Left ventricle myocardium inferior (tissue), 1 donor: ENCODE results near the gene CCDC183. TPM values are rescaled to one million over a fixed set of nuclear protein-coding genes. Genes with fewer than 3 reads are reported as not detected.
"Not testable (repeated sequence)": the region's sequence is repeated elsewhere in the genome, so short reads cannot be mapped to it uniquely, and the experiment has no call there.

Experiments used
- DNase-seq: peaks from one replicate; pipeline ENCODE4 v3.0.0-alpha.2; 2020
- H3K27ac ChIP-seq: fragments of 200-600 bp; replicated peaks from 2 replicates; pipeline ENCODE4 v1.8.0; 2021
- H3K27me3 ChIP-seq: fragments of 200-600 bp; 2 replicates; pipeline ENCODE4 v1.8.0; 2021; ENCODE audit warnings: low read depth
- H3K36me3 ChIP-seq: fragments of 200-600 bp; 2 replicates; pipeline ENCODE4 v1.8.0; 2021
- H3K4me1 ChIP-seq: fragments of 200-600 bp; 2 replicates; pipeline ENCODE4 v1.8.0; 2021
- H3K4me3 ChIP-seq: fragments of 200-600 bp; 2 replicates; pipeline ENCODE4 v1.8.0; 2021; ENCODE audit warnings: mild to moderate bottlenecking, moderate library complexity
- H3K9me3 ChIP-seq: fragments of 200-600 bp; replicated peaks from 2 replicates; pipeline ENCODE4 v1.8.0; 2021
- intact Hi-C: fragments of 100-400 bp; cut with micrococcal nuclease; formaldehyde crosslinking; loops from one replicate; pipeline ENCODE4 v1.11.0; 2022
- total RNA-seq: library from RNA; stranded (reverse); fragmentation: NEBNext Ultra II Directional; extraction: Animal tissue kit (Norgen Biotek cat#: 25700); gene quantifications from one replicate; pipeline ENCODE4 v1.2.1, GENCODE V29; 2021
- TF ChIP-seq, protein P1 (sequence below): fragments of 200-600 bp; IDR thresholded peaks from 2 replicates; pipeline ENCODE4 v1.8.0; 2021; ENCODE audit warnings: antibody characterized with exemption, mild to moderate bottlenecking, borderline replicate concordance
- donor health status: DM: no; HTN: yes; CAD: no; lungs with severe emphysema.

CCDC183 gene
- total RNA-seq, 1 donor from 2014 or later = 2.1 TPM

DNA sequence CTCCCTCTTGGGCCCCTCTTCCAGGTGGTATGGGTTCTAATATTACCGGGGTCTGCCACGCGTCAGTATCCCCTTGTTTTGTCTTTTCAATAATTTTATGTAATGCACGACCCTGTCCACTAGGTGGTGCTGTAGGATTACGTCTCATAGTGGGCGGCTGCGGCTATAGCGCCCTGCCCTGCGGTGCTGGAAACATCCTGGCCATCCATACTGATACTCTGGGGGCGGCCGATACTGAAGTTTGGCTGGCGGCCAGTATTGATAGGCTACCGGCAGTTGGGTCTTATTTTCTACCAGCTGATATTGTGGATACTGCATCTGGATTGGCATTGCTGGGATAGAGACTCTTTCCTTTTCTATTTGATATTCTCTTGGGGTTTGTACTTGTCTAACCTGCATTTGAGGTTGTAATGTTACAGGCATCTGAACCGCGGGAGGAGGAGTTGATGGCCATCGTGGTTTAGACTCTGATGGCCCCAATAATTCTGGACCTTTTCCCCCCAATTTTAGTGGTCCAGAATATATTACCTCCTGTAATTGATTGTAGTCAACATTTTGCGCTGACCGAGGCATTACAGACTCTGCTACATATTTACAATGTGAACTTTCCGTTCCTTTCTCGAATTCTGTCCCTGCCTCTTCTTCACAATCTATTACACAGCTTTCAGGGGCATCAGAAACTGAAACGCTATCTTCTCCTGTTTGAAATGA, 8.3 kb upstream of the CCDC183 start:
- TF ChIP-seq, protein P1, sequence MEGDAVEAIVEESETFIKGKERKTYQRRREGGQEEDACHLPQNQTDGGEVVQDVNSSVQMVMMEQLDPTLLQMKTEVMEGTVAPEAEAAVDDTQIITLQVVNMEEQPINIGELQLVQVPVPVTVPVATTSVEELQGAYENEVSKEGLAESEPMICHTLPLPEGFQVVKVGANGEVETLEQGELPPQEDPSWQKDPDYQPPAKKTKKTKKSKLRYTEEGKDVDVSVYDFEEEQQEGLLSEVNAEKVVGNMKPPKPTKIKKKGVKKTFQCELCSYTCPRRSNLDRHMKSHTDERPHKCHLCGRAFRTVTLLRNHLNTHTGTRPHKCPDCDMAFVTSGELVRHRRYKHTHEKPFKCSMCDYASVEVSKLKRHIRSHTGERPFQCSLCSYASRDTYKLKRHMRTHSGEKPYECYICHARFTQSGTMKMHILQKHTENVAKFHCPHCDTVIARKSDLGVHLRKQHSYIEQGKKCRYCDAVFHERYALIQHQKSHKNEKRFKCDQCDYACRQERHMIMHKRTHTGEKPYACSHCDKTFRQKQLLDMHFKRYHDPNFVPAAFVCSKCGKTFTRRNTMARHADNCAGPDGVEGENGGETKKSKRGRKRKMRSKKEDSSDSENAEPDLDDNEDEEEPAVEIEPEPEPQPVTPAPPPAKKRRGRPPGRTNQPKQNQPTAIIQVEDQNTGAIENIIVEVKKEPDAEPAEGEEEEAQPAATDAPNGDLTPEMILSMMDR = peak; percentile 90
- Histone ChIP-seq H3K27me3 (no peaks in the 10 kb centered on the region), H3K4me3 (peak overlapping the region; percentile 2), H3K4me1 (peaks cover 32% of the 10 kb centered on the region), H3K27ac (peak overlapping the region; percentile 34), H3K36me3 (peaks cover 6% of the 10 kb centered on the region), H3K9me3 (no peaks in the 10 kb centered on the region)
- DNase-seq = peak; percentile 56
- intact Hi-C loops = loop anchor here (5.0 kb wide), 1 partner anchor 249 kb away; no protein-coding TSS in a partner anchor

DNA sequence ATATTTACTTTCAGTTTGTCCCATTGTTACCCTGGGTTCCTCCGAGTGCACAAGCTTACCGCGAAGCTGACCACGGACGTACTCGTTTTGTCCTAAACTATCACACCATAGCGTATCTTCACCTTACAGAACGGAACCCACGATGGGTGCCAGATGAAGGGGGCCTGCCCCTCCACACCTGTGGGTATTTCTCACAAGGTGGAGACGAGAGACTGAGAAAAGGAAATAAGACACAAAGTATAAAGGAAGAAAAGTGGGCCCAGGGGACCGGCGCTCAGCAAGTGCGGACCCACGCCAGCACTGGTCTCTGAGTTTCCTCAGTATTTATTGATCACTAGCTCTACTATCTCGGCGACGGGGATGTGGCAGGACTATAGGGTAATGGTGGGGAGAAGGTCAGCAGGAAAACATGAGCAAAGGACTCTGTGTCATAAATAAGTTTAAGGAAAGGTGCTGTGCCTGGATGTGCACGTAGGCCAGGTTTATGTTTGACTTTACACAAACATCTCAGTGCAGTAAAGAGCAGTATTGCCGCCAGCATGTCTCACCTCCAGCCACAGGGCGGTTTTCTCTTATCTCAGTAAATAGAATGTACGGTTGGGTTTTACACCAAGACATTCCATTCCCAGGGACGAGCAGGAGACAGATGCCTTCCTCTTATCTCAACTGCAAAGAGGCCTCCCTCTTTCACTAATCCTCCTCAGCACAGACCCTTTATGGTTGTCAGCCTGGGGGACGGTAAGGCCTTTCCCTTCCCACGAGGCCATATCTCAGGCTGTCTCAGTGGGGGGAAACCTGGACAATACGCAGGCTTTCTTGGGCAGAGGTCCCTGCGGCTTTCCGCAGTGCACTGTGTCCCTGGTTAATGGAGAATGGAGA, 7.3 kb upstream of the CCDC183 start:
- H3K4me1 ChIP-seq = peaks cover 42% of the 10 kb centered on the region
- H3K4me3 ChIP-seq, DNase-seq, H3K9me3 ChIP-seq, H3K27me3 ChIP-seq: not testable (repeated sequence)
- intact Hi-C loops = loop anchor here (5.0 kb wide), 1 partner anchor 248 kb away; no protein-coding TSS in a partner anchor
- H3K27ac ChIP-seq = peak overlapping the region; percentile 34
- H3K36me3 ChIP-seq = peaks cover 11% of the 10 kb centered on the region

DNA sequence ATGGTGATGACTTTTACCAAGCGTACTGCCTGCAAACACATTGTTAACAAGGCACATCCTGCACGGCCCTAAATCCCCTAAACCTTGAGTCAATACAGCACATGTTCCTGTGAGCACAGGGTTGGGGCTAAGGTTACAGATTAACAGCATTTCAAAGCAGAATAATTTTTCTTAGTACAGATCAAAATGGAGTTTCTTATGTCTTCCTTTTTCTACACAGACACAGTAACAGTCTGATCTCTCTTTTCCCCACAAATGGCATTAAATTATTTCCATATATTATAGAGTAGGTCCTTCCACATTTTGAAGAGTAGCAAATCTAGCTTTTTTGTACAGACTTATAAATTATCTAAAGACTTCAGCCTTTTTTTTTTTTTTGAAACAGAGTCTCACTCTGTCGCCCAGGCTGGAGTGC, 6.6 kb upstream of the CCDC183 start:
- intact Hi-C loops = loop anchor here (5.0 kb wide), 1 partner anchor 248 kb away; no protein-coding TSS in a partner anchor
- H3K27me3 ChIP-seq = no peaks in the 10 kb centered on the region
- H3K9me3 ChIP-seq = no peaks in the 10 kb centered on the region
- no peak for DNase-seq
- TF ChIP-seq, protein P1 = no peak
- no peak overlapping the region for H3K4me3 ChIP-seq
- peak overlapping the region; percentile 99 for H3K27ac ChIP-seq
- H3K36me3 ChIP-seq = peaks cover 11% of the 10 kb centered on the region
- H3K4me1 ChIP-seq = peaks cover 48% of the 10 kb centered on the region

DNA sequence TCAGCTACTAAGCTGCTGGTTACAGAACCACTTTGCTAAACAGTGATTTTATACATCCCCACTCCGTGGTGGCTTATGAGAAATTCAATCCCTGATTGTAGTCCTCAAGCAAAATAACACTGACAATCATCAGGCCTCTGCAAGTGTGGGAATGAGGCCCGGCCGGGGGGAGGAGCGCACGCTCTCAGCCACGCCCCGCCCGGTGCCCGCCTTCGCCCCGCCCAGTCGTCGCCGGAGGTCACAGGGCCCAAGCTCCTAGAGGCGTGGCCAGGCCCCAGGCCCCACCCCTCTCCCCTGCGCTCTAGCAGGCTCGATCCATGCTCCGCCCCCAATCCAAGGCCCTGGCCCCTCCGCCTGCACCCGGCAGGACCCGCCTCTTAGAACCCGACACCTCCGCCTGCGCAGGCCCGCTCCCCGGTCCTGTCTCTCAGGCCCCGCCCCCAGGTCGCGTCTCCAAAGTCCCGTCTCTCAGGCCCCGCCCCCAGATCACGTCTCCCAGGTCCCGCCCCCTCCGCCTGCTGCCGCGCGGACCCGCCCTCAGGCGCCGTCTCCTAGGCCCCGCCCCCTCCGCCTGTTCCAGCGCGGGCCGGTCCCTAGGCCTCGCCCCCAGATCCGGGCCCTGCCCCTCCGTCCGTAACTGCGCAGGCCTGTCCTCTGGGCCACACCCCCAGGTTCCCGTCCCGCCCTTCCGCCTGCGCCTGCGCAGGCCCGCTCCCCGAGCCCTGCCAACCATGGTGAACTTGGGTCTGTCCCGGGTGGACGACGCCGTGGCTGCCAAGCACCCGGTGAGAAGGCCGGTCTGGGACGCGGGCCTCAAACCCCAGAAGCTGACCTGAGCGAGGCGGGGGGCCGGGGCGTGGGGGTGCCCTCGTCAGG, 5.3 kb upstream of the CCDC183 start, which contains the start of gene TMEM141:
TMEM141 (plus strand) TSS at position 705 of the 876 bp plus-strand sequence; CDS start at position 732, 27 bp downstream.
- Histone ChIP-seq H3K4me3 (peak within 1 kb of the TSS; percentile 90), H3K9me3 (no peaks in the 10 kb centered on the region), H3K36me3 (peaks cover 11% of the 10 kb centered on the region), H3K27ac (peak within 1 kb of the TSS; percentile 99), H3K27me3 (no peaks in the 10 kb centered on the region), H3K4me1 (peaks cover 61% of the 10 kb centered on the region)
- intact Hi-C loops = no loop called here
- peak; percentile 100 for DNase-seq
- TF ChIP-seq, protein P1 = no peak

DNA sequence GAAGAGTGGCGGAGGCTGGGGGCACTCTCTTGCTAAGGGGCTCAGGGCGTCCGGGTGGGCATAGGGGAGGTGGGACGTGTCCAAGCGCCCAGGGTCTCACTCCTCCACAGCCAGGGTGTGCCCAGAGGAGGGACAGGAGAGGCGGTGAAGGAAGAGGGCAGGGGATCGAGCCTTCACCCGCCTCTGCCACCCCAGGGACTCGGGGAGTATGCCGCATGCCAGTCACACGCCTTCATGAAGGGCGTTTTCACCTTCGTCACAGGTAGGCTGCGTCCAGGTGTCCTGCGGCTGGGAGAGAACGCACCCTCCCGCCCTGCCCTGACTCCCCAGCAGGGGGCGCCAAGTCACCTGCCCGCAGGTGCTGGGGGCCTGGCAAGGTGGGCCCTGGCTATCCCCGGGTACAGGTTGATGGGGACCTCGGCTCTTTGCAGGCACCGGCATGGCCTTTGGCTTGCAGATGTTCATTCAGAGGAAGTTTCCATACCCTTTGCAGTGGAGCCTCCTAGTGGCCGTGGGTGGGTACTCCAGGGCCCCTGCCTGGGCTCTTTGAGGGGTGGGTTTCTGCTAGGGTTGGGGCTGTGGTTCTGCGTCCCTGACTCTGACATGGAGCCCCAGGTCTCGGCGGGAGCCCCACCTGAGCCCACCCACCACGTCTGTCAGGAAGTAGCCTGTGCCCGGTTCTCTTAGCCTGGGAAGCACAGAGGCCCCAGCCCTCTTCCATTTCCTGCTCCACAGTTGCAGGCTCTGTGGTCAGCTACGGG, 4.4 kb upstream of the CCDC183 start:
- Histone ChIP-seq H3K36me3 (peaks cover 11% of the 10 kb centered on the region), H3K27ac (peak overlapping the region; percentile 99), H3K27me3 (no peaks in the 10 kb centered on the region), H3K4me1 (peaks cover 69% of the 10 kb centered on the region), H3K9me3 (no peaks in the 10 kb centered on the region), H3K4me3 (peak overlapping the region; percentile 90)
- TF ChIP-seq, protein P1 = peak; percentile 92
- intact Hi-C loops = no loop called here
- DNase-seq = peak; percentile 40
